ENCODE data around the gene CADM4.

GRCh38 chr19:43640424-43640757, 741 bp upstream of the CADM4 start:
- no peak for TF ChIP-seq CTCF (IDR thresholded peaks at IDR 0.05; ENCODE audit: low read depth, low read length, poor library complexity, severe bottlenecking)
- no peak for TF ChIP-seq EZH2phosphoT487 (IDR thresholded peaks at IDR 0.05; ENCODE audit: borderline replicate concordance, low read length)
